Inferior parietal cortex (tissue), 1 donor: ENCODE data around the gene YIPF5.

Source experiments
- DNase-seq: peaks from one replicate; pipeline ENCODE4 v3.0.0-alpha.2; 2016; ENCODE audit errors: extremely low spot score

YIPF5 gene

DNA sequence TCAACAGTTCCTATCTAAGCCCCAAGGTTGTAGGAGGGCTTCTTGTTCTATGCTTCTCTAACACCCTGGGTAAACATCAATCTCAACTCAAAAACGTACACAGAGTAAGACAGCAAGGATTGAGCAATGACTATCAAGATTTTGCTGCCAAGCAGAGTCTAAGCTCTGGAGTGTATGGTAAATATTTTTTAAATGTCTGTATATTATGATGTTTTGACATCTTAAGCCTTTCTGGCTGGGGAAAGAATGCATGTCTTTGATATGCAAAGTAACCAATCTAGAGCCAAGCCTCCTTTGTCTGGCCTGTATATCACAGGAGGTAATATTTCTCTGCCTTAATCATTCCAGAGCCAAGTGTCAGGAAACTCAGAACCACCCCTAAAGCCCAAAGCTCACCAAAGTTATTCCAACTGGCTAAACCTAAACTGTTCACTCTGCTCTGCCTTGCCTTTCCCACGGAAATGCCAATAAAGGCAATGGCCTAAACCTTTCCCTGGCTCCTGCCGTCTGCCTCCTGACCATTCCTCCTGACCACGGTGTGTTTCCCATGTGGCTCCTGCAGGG, 45.2 kb downstream of the YIPF5 start:
- no peak for DNase-seq

DNA sequence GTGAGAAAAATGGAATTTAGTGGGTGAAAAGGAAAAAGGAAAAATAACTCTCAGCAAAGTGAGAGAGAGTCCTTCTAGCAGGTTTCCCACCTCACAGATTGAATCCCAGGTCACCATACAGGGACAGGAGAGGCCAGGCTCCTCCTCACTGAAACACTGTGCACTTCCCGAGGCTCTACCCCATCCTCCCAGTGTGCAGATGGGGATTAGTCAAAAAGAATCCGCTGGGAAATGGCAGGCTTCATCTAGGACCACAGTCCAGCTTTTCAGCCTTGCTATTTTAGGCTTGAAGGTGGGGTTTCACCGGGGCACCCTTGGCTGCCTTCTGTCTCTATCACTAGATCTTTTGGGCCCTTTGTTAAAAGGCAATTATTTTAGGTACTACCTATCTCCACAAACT, 47.8 kb downstream of the YIPF5 start:
- no peak for DNase-seq

DNA sequence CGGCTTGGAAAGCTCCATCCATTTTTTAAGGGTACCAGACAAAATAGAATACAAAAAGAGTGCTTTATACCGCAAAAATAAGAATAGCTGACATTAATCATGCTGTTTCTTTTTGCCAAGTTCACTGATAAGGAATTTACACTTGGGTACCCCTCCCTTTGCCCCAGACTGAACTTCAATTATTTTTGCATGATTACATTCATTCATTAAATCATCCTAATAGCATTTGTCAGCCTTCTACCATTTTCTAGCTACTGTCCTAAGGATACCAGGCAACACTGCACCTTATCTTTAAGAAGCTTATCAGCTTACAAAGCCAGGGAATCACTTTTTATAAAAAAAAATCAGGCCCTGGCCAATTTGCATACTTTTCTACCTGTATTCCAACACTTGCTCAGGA, 48.4 kb downstream of the YIPF5 start:
- DNase-seq: no peak

DNA sequence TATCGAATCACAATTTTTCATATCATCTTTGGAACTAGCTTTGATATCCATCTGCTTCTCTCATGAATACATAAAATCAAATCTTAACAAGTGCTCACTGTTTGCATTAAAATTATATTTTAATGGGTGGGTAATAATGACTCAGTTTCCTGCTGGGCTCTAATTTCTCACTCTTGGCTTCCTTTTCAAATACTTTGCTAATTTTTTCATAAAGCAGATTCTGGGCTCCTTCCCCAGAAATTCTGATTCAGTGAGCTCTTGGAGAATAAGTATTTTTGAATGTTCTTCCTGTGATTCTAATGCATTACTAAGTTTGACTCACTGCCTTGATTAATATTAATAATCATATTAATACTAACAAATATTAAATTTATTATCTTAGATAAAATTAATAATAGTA, 48.9 kb downstream of the YIPF5 start:
- DNase-seq: no peak

DNA sequence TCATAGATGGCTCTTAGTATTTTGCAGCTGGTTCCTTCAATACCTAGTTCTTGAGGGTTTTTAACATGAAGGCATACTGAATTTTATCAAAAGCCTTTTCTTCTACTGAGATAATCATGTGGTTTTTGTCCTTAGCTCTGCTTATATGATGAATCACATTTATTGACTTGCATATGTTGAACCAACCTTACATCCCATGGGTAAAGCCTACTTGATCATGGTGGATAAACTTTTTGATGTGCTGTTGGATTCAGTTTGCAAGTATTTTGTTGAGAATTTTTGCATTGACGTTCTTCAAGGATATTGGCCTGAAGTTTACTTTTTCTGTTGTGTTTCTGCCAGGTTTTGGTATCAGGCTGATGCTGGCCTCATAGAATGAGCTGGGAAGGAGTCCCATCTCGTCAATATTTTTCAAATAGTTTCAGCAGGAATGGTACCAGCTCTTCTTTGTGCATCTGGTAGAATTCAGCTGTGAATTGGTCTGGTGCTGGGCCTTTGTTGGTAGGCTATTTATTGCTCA, 49.7 kb downstream of the YIPF5 start:
- no peak for DNase-seq

DNA sequence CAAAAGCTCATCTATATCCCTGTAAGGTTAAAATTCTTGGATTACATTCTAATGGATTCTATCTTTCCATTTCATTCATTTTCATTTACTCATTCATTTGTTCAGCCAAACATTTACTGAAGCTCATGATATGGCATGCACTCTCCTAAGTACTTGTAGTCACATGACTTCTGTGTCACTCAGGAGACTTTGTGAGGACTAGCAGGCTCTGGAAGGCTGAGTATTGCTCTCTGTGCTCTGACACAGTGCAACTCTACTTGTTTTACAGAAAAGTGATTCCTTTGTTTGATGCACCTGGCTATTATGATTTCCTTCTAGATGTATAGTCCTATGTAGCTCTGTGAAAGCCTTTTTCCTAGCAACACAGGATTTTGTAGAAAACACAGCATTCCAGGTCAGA, 53.0 kb downstream of the YIPF5 start:
- DNase-seq: no peak

DNA sequence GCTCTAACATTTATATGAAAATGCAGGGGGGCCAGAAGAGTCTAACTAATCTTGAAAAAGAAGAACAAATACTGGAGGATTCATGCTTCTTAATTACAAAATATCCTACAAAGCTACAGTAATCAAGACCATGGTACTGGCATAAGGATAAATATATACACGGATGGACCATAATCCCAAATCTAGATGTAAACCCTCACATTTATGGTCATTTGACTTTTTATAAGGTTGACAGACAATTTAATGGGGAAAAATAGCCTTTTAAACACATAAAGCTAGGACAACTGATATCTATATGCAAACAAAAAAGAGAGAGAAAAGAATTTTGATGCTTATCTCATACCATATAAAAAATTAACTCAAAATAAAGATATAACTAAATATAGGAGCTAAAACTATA, 55.9 kb downstream of the YIPF5 start:
- no peak for DNase-seq
